Activated naive CD4-positive, alpha-beta T cell treated with anti-CD3 and anti-CD28 coated beads, Interleukin-2, amount 10 ng/mL, durations not matched to agents 7 days and 5 days (primary cell): Measurements from ENCODE around the gene GPRC5B.

Experiments used
- CTCF ChIA-PET: fragments of 350-600 bp; sonication (Branson Sonifier 250); formaldehyde crosslinking; loops from one replicate; lab custom pipeline; 2021; ENCODE audit warnings: antibody characterized with exemption; lab: Charles Lee
- DNase-seq: peaks from one replicate; pipeline ENCODE4 v3.0.0-alpha.2; 2020
- H3K27ac Mint-ChIP-seq: one replicate; pipeline ENCODE4 v1.8.0; 2021; ENCODE audit warnings: mild to moderate bottlenecking, moderate library complexity, mixed read lengths
- H3K27me3 Mint-ChIP-seq: one replicate; pipeline ENCODE4 v1.8.0; 2021; ENCODE audit warnings: mild to moderate bottlenecking, mixed read lengths
- H3K36me3 Mint-ChIP-seq: one replicate; pipeline ENCODE4 v1.8.0; 2021; ENCODE audit warnings: mixed read lengths
- H3K4me1 Mint-ChIP-seq: one replicate; pipeline ENCODE4 v1.8.0; 2021; ENCODE audit warnings: mixed read lengths
- H3K4me3 Mint-ChIP-seq: one replicate; pipeline ENCODE4 v1.8.0; 2021; ENCODE audit warnings: mild to moderate bottlenecking, moderate library complexity, mixed read lengths
- H3K9me3 Mint-ChIP-seq: one replicate; pipeline ENCODE4 v1.8.0; 2021; ENCODE audit warnings: mixed read lengths

Gene GPRC5B

DNA sequence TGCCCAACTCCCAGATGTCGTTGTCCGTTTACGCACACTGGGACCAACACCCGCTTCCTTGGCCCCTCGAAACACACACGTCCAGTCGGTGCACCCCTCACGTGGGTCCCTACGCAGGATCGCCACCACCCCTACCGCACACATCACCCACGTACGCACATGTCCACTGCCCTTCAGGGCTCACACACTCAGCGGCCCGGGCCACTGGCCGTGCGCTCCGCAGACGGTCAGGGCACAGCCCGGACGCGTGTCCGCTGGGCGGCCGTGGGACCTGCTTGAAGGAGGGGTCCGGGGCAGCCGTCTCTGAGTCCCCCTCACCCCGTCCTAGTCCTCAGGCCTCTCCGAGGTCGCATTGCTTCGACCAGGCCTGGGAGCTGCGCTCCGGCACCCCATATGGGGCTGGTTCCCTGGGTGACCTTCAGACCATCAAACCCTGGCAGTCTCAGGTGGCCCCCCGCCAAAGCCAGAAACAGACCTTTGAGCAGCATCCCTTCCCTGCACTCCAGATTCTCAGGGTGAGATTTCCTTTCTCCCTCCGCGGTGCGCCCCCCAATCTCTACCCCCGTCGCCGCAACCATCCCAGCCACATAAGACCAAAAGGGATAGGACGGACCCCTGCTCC is 914 bp upstream of the GPRC5B start:
- H3K4me1 Mint-ChIP-seq: peaks cover 24% of the 10 kb centered on the region
- peak overlapping the region; percentile 73 for H3K4me3 Mint-ChIP-seq
- no peaks in the 10 kb centered on the region for H3K36me3 Mint-ChIP-seq
- DNase-seq: peak; percentile 25
- CTCF ChIA-PET: interaction anchor here (1.1 to 6.1 kb wide), 5 partner anchors 22 to 499 kb away, joined by 3 to 95 read pairs (median 3); no protein-coding TSS in a partner anchor
- H3K9me3 Mint-ChIP-seq: no peaks in the 10 kb centered on the region
- H3K27ac Mint-ChIP-seq: no peak overlapping the region
- peaks cover 57% of the 10 kb centered on the region for H3K27me3 Mint-ChIP-seq

DNA sequence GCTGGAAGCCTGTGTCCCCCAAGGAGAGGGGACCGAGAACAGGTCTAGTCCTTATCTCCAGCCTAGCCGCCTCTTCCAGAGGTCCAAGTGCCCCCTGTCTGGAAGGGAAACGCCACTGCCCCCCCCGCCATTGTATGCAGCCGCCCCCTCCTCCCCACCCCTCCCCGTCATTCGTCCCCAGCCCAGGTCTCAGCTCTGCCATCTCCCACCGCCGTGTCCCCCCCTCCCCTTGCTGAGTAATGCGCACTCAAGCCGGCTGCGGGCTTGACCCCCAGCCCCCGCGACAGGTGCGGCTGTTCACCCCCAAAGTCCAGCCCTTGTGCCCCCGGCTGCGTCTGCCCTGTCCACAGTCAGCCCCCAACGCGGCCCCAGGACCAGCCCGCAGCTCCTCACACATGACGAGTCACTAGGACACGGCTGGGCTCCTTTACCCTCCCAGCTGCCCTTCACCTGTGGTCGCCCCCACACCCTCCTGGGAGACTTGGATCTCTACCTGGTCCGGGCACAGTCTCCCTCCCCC is 622 bp downstream of the GPRC5B start:
- CTCF ChIA-PET: interaction anchor here (1.7 to 6.1 kb wide), 2 partner anchors 283 to 326 kb away, joined by 4 to 95 read pairs; no protein-coding TSS in a partner anchor
- Mint-ChIP-seq H3K9me3 (no peaks in the 10 kb centered on the region), H3K27me3 (peaks cover 58% of the 10 kb centered on the region), H3K27ac (no peak overlapping the region), H3K4me1 (peaks cover 24% of the 10 kb centered on the region), H3K36me3 (no peaks in the 10 kb centered on the region), H3K4me3 (peak overlapping the region; percentile 62)
- DNase-seq: peak; percentile 27

DNA sequence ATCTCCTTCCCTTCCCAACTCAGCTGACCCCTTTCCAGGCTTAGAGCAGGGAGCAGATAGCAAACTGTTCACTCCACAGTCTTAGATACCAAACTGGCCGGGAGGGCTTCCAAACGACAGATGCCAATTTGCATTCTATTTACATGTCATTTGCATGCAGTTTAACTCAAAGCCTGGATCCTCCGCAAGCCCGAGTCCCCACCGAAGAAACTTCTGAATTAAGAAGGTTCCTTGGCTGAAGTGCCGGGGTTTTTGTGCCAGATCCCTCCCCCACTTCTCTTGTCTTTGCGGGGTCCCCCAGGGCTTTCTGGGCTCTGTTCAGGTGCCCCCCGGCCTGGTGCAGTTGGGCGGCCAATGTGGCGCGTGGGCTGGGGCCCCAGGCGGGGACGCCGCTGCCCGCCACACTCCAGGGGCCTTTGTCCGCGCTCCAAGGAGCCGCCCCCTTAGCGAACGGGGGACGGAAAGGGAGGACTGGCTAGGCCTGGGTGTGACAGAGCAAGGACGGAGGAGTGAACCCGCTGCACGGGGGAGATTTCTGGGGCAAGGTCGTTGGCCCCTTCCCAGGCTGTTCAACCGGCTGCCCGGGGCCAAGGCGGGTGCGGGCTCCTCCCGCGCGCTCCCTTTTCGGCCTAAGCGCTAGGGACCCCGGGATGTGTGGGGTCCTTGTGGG is 1.2 kb downstream of the GPRC5B start:
- peak; percentile 26 for DNase-seq
- CTCF ChIA-PET: interaction anchor here (1.7 to 6.1 kb wide), 2 partner anchors 282 to 326 kb away, joined by 4 to 95 read pairs; no protein-coding TSS in a partner anchor
- no peaks in the 10 kb centered on the region for H3K36me3 Mint-ChIP-seq
- H3K27ac Mint-ChIP-seq: no peak overlapping the region
- peaks cover 58% of the 10 kb centered on the region for H3K27me3 Mint-ChIP-seq
- no peaks in the 10 kb centered on the region for H3K9me3 Mint-ChIP-seq
- H3K4me1 Mint-ChIP-seq: peaks cover 24% of the 10 kb centered on the region
- H3K4me3 Mint-ChIP-seq: peak overlapping the region; percentile 28

DNA sequence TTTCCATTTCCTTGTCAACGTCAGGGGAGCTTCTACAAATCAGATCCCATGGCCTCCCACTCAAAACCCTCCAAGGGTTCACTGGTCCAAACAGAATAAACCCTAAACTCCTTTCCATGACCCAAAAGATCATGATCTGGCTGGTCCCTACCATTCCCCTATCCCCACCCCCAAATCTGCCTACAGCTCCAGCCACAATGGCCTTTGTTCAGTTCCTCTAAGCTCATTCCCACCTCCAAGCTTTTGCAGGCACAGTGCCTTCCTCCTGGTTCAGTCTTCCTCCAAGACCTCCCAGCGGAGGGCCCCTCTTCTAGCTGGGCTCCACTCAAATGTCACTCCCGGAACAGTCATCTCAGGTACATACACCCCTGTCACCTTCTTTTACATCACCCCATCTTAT is 2.0 kb downstream of the GPRC5B start:
- no peak overlapping the region for H3K27ac Mint-ChIP-seq
- no peaks in the 10 kb centered on the region for H3K9me3 Mint-ChIP-seq
- H3K4me3 Mint-ChIP-seq: no peak overlapping the region
- peaks cover 24% of the 10 kb centered on the region for H3K4me1 Mint-ChIP-seq
- no peak for DNase-seq
- H3K36me3 Mint-ChIP-seq: no peaks in the 10 kb centered on the region
- peaks cover 58% of the 10 kb centered on the region for H3K27me3 Mint-ChIP-seq
- CTCF ChIA-PET: interaction anchor here (0.8 to 1.9 kb wide), 2 partner anchors 9 to 281 kb away, joined by 3 to 7 read pairs; no protein-coding TSS in a partner anchor

DNA sequence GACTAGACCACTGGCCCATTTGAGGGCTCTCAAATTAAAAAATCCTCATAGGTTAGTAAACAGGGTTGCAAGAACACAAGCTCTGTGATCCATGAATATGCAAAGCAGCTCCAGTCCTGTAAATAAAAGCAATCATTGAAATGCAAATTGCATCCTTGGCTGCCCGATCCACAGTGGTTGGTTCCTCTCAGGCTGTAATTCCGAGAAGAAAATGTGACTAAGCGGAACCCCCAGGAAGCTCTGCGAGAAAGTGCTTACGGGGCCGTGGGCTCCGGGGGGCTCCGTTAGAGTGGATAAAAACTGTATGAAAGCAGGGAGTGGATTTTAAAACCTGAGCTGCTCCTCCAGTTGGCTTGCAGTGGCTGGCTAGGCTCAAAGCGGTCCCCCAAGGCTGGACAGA is 2.5 kb downstream of the GPRC5B start:
- H3K4me1 Mint-ChIP-seq: peaks cover 24% of the 10 kb centered on the region
- no peak overlapping the region for H3K4me3 Mint-ChIP-seq
- no peaks in the 10 kb centered on the region for H3K9me3 Mint-ChIP-seq
- no peak overlapping the region for H3K27ac Mint-ChIP-seq
- CTCF ChIA-PET: interaction anchor here (0.8 to 1.9 kb wide), 2 partner anchors 8 to 281 kb away, joined by 3 to 7 read pairs; no protein-coding TSS in a partner anchor
- no peak for DNase-seq
- H3K36me3 Mint-ChIP-seq: no peaks in the 10 kb centered on the region
- H3K27me3 Mint-ChIP-seq: peaks cover 58% of the 10 kb centered on the region

DNA sequence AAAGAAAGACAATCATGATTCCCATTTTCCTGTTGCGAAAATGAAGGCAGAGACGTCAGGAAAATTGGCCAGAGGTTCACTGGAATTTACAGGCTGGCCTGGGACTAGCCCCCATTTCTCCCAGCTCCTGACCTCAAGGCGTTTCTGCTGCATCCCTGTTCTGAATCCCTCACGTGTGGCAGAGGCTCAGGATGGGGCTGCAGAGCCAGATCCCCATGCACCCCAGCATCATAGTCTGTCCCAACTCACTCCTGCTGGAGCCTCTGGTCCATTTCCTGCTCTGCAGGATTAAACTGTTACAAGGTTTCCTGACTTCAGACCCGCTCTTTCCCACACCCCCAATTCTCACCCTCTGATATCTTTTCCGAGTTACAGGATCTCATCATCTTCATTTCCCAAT is 2.9 kb downstream of the GPRC5B start:
- H3K36me3 Mint-ChIP-seq: no peaks in the 10 kb centered on the region
- DNase-seq: no peak
- no peak overlapping the region for H3K27ac Mint-ChIP-seq
- H3K27me3 Mint-ChIP-seq: peaks cover 59% of the 10 kb centered on the region
- CTCF ChIA-PET: interaction anchor here (0.8 to 1.9 kb wide), 2 partner anchors 8 to 280 kb away, joined by 3 to 7 read pairs; no protein-coding TSS in a partner anchor
- H3K4me3 Mint-ChIP-seq: no peak overlapping the region
- H3K9me3 Mint-ChIP-seq: no peaks in the 10 kb centered on the region
- H3K4me1 Mint-ChIP-seq: peaks cover 24% of the 10 kb centered on the region

DNA sequence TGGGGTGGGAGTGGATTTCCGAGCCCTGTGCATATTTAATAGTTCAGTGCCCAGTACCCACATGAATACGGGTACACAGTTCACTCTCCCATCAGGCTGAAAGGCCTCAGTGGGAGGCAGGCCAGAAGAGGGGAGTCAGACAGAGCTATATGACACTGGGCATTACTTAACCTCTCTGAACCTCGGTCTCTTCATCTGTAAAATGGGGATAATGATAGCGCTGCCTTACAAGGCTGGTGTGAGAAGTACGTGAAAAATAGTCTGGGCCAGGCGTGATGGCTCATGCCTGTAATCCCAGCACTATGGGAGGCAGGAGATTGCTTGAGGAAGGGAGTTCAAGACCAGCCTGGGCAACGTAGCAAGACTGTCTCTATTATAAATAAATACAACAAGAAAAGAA is 3.6 kb downstream of the GPRC5B start:
- no peaks in the 10 kb centered on the region for H3K36me3 Mint-ChIP-seq
- no peak overlapping the region for H3K4me3 Mint-ChIP-seq
- CTCF ChIA-PET: interaction anchor here (1.9 kb wide), 1 partner anchor 280 kb away, joined by 7 read pairs; no protein-coding TSS in a partner anchor
- no peaks in the 10 kb centered on the region for H3K9me3 Mint-ChIP-seq
- H3K27ac Mint-ChIP-seq: no peak overlapping the region
- peaks cover 59% of the 10 kb centered on the region for H3K27me3 Mint-ChIP-seq
- H3K4me1 Mint-ChIP-seq: peaks cover 18% of the 10 kb centered on the region
- DNase-seq: no peak

DNA sequence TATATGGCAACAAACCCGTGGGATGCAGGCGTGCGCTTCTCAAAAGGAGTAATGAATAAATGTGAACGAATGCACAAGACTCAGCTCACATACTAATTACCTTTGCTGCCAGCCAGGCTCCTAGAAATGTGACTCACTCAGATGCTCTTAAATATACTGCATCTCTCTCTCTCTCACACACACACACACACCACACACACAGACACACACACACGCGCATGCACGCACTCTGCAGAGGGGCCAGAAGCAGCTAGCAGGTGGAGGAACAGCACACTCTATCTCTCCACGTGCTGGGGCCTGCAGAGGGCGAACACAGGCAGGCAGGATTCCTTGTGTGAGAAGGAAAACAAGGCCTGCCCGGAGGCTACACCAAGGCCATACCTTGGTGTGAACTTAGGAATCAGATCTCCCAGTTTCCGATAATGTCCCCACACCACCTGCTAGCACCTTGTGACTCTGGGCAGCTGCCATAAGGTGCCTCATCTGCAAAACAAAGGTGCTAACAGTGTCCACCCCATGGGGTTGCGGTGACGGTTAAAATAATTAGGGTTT is 5.3 kb downstream of the GPRC5B start:
- CTCF ChIA-PET: no interaction called here
- Mint-ChIP-seq H3K27ac (no peak overlapping the region), H3K36me3 (no peaks in the 10 kb centered on the region), H3K9me3 (no peaks in the 10 kb centered on the region), H3K4me3 (no peak overlapping the region), H3K27me3 (peaks cover 44% of the 10 kb centered on the region), H3K4me1 (peaks cover 6% of the 10 kb centered on the region)
- no peak for DNase-seq

DNA sequence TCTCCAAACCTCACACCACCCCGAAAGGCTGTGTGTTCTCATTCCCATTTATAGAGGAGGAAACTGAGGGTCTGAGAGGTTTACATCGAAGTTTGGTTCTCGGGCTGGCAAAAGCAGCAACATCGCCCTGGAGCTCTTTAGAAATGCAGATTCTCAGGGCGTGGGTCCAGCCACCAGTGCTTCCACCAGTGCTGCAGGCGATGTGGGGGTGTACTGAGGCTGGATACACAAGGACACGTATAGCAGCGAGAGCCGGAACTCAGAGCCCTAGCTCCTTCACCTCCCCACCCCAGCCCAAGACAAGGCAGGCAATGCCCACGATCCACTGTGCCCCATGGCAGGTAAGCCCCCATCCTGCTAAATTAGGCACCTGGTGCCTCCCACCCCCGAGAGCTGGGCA is 5.9 kb downstream of the GPRC5B start:
- CTCF ChIA-PET: no interaction called here
- no peaks in the 10 kb centered on the region for H3K36me3 Mint-ChIP-seq

DNA sequence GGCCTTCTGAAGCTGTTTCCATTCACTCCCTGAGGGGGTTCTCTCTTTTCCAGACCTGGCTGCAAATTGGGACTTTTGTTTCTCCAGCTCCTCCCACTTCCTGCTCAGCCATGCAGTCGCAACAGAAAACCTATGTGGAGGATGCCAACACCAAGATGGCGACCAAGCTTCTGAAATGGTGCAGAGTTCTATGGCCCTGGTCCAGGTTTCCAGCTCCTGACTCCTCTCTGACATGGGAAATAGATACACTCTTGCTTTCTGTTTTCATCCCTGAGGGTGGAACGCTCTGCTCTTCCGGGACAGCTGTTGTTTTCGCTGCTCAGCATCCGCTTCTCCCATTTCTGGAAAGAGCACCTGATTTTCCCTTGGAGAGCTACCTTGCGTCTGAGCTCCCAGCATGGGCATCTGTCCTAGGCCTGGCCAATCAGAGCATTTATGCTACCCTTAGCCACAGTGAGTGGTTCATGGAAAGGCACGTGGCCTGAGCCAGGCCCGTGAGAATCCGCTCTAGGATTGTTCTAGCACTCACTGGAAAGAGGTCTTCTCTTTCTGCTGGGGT is 8.1 kb downstream of the GPRC5B start:
- no peaks in the 10 kb centered on the region for H3K36me3 Mint-ChIP-seq
- H3K4me1 Mint-ChIP-seq: no peaks in the 10 kb centered on the region
- H3K27me3 Mint-ChIP-seq: peaks cover 26% of the 10 kb centered on the region
- H3K27ac Mint-ChIP-seq: no peak overlapping the region
- DNase-seq: no peak
- no peak overlapping the region for H3K4me3 Mint-ChIP-seq
- CTCF ChIA-PET: interaction anchor here (1.0 to 1.9 kb wide), 3 partner anchors 31 to 374 kb away, joined by 3 to 5 read pairs (median 5); no protein-coding TSS in a partner anchor
- H3K9me3 Mint-ChIP-seq: no peaks in the 10 kb centered on the region

More for the DNA sequence above, 5.9 kb downstream of the GPRC5B start:
- Mint-ChIP-seq H3K4me1 (peaks cover 3% of the 10 kb centered on the region), H3K9me3 (no peaks in the 10 kb centered on the region), H3K27me3 (peaks cover 43% of the 10 kb centered on the region), H3K4me3 (no peak overlapping the region), H3K27ac (no peak overlapping the region)
- DNase-seq: no peak

DNA sequence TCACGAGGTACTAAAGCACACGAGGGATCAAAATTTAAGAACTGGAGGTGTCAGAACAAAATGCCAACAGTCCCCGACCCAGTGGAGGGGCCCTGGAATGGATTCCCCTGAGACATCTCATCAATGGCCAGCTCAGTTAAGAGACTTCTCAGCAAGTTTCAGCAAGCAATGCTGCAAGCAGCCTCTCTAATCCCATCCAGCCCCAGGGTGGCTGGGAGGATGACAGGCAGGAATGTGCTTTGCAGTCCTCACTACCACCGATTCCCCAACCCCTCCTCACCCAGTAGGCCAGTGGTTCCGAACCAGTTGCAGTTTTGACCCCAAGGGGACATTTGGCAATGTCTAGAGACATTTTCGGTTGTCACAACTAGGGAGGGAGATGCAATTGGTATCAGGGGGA is 8.7 kb downstream of the GPRC5B start:
- CTCF ChIA-PET: interaction anchor here (1.9 kb wide), 1 partner anchor 292 kb away, joined by 5 read pairs; no protein-coding TSS in a partner anchor

DNA sequence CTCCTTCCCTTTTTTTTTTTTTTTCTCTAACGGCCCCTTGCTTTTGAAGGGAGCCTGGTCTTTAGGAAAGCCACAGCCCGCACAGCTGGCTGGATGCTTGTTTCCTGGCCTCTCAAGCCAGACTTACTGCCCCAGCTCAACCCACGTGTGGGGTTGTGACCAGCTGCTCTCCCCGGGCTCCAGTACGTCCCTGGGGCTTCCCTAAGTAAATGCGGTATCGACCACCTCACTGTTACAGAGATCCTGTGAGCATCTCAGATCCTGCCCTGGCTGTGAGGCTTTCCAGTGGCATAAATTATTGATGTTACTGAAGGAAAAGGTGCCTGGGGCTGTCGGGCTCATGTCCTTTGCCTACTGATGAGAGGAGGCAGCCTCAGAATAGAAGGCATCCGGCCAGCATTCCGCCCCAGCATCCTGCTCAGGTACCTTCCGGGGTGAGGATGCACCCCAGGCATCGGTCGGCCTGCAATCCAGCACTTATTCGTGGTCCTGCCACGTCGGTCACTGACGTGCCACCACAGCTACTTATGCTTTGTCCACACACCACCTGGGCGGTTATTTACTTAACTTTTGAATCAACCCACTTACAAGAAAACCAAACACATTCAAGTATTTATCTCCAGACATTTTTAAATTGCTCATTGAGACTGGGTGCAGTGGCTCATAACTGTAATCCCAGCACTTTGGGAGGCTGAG is 9.6 kb downstream of the GPRC5B start:
- no peak for DNase-seq
- no peaks in the 10 kb centered on the region for H3K9me3 Mint-ChIP-seq
- no peak overlapping the region for H3K27ac Mint-ChIP-seq
- H3K4me1 Mint-ChIP-seq: no peaks in the 10 kb centered on the region
- peaks cover 16% of the 10 kb centered on the region for H3K27me3 Mint-ChIP-seq
- no peak overlapping the region for H3K4me3 Mint-ChIP-seq
- no peaks in the 10 kb centered on the region for H3K36me3 Mint-ChIP-seq
- CTCF ChIA-PET: no interaction called here

More for the DNA sequence above, 8.7 kb downstream of the GPRC5B start:
- no peak for DNase-seq
- H3K9me3 Mint-ChIP-seq: no peaks in the 10 kb centered on the region
- no peaks in the 10 kb centered on the region for H3K4me1 Mint-ChIP-seq
- H3K36me3 Mint-ChIP-seq: no peaks in the 10 kb centered on the region
- peaks cover 20% of the 10 kb centered on the region for H3K27me3 Mint-ChIP-seq
- no peak overlapping the region for H3K4me3 Mint-ChIP-seq
- no peak overlapping the region for H3K27ac Mint-ChIP-seq

DNA sequence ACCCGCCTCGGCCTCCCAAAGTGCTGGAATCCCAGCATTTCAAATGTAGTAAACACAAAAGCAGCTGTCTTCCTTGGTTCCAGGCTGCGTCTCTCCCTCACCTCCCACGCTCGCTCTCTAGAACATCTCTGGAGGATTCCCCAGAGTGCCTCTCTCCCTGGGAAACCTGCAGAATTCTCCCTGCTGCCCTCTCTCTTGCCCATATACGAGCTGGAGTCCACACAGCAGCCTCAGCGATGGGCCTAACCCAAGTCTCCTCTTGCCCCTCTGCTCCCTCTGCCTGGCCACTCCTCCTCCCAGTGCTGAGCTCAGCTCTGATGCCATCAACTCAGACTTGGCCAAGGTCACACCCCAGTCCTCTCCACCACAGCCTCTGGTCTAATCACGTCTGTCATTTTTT is 10.6 kb downstream of the GPRC5B start:
- Mint-ChIP-seq H3K9me3 (no peaks in the 10 kb centered on the region), H3K4me1 (no peaks in the 10 kb centered on the region), H3K27ac (no peak overlapping the region), H3K4me3 (no peak overlapping the region), H3K27me3 (peaks cover 16% of the 10 kb centered on the region), H3K36me3 (no peaks in the 10 kb centered on the region)
- CTCF ChIA-PET: interaction anchor here (1.2 kb wide), 1 partner anchor 8 kb away, joined by 3 read pairs; no protein-coding TSS in a partner anchor
- no peak for DNase-seq
